Stimulated activated naive B cell treated with anti-CD40 and anti-IgM and Interleukin-4, amounts not matched to agents 10 μg/mL and 1 μg/mL and 100 μg/mL, for 72 hours (primary cell): ENCODE measurements around the gene RBM28.
"Not testable (repeated sequence)": the region's sequence is repeated elsewhere in the genome, so short reads cannot be mapped to it uniquely, and the experiment has no call there.

Source experiments
- ATAC-seq, 2 donors: fragments of 150-1000 bp; cut with Tn5 transposase; replicated peaks; 2 replicates each; pipeline ENCODE4 v1.10.0; 2021; ENCODE audit warnings: moderate library complexity in 1 of 2
- DNase-seq: peaks from one replicate; pipeline ENCODE4 v3.0.0; 2021
- H3K27ac Mint-ChIP-seq: one replicate; pipeline ENCODE4 v1.8.0; 2022; ENCODE audit warnings: mild to moderate bottlenecking, mixed read lengths
- H3K27me3 Mint-ChIP-seq, 2 donors: one replicate each; pipeline ENCODE4 v1.8.0; 2022; ENCODE audit warnings: mixed read lengths in 2 of 2
- H3K36me3 Mint-ChIP-seq, 2 donors: one replicate each; pipeline ENCODE4 v1.8.0; 2022; ENCODE audit warnings: mixed read lengths in 2 of 2, mild to moderate bottlenecking in 1 of 2
- H3K4me1 Mint-ChIP-seq, 2 donors: one replicate each; pipeline ENCODE4 v1.8.0; 2022; ENCODE audit warnings: mixed read lengths in 2 of 2, mild to moderate bottlenecking in 1 of 2
- H3K4me3 Mint-ChIP-seq, 2 donors: one replicate each; pipeline ENCODE4 v1.8.0; 2022; ENCODE audit warnings: mild to moderate bottlenecking in 2 of 2, mixed read lengths in 2 of 2, moderate library complexity in 1 of 2
- H3K9me3 Mint-ChIP-seq, 2 donors: one replicate each; pipeline ENCODE4 v1.8.0; 2022; ENCODE audit warnings: mixed read lengths in 2 of 2, mild to moderate bottlenecking in 1 of 2

RBM28 gene

DNA sequence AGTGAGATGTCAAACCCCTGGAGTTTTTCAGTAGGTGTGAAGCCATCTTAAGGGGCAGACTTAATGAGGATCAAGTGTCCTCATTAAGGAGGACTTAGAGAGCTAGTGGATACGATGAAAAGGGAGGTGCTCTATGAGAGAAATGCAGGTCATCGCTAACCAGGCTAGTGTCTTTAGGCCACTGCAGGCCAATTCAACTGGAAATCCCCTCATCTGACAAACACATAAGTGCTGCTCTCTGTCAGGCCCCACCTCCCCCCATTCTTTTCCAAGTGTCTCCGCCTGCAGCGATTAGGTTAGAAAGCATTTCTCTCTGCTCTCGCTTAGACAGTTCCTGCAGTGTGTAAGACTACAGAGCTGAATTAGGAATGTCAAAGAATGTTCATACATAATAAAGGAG lies 33.7 kb downstream of the RBM28 start:
- no peak overlapping the region for H3K4me3 Mint-ChIP-seq
- ATAC-seq: no peak
- no peaks in the 10 kb centered on the region for H3K27me3 Mint-ChIP-seq
- no peak overlapping the region for H3K27ac Mint-ChIP-seq
- H3K9me3 Mint-ChIP-seq: no peaks in the 10 kb centered on the region
- no peaks in the 10 kb centered on the region for H3K4me1 Mint-ChIP-seq
- DNase-seq: no peak
- H3K36me3 Mint-ChIP-seq: peaks cover 42 to 78% of the 10 kb centered on the region in 2 donors

GRCh38 chr7:128309124-128309523 lies 34.6 kb downstream of the RBM28 start:
- peaks cover 37 to 71% of the 10 kb centered on the region in 2 donors for H3K36me3 Mint-ChIP-seq
- DNase-seq (no peak), ATAC-seq (no peak)
- no peak overlapping the region for H3K27ac Mint-ChIP-seq
- H3K9me3 Mint-ChIP-seq: no peaks in the 10 kb centered on the region
- no peaks in the 10 kb centered on the region for H3K27me3 Mint-ChIP-seq
- no peak overlapping the region for H3K4me3 Mint-ChIP-seq
- no peaks in the 10 kb centered on the region for H3K4me1 Mint-ChIP-seq

GRCh38 chr7:128307061-128307460 lies 36.6 kb downstream of the RBM28 start:
- Mint-ChIP-seq H3K36me3 (peaks cover 38 to 65% of the 10 kb centered on the region in 2 donors), H3K27ac (no peak overlapping the region), H3K4me1 (peaks cover 0 to 7% of the 10 kb centered on the region in 2 donors), H3K4me3 (no peak overlapping the region), H3K27me3 (no peaks in the 10 kb centered on the region), H3K9me3 (no peaks in the 10 kb centered on the region)
- ATAC-seq: no peak
- no peak for DNase-seq

DNA sequence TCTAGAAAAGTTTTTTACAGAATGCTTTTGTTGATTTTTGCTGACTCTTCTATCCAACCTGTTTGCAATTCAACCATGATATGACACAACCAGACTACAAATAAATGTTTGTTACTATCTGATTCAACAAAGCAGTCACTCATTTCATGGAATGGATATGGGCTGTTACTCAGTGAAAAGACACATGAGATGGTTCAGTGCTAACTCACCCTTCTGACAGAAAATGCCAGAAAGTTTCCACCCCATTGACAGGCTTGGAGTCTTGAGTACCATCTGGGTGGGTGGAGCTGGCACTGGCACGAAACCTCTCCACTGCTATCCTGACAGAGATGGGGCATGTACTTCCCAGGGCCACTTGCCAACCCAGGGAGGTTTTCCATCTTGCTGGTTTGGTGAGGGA lies 39.5 kb downstream of the RBM28 start:
- ATAC-seq: no peak
- Mint-ChIP-seq H3K4me3 (no peak overlapping the region), H3K27me3 (no peaks in the 10 kb centered on the region), H3K27ac (no peak overlapping the region), H3K36me3 (peaks cover 41 to 61% of the 10 kb centered on the region in 2 donors), H3K9me3 (no peaks in the 10 kb centered on the region), H3K4me1 (peaks cover 0 to 7% of the 10 kb centered on the region in 2 donors)
- no peak for DNase-seq

DNA sequence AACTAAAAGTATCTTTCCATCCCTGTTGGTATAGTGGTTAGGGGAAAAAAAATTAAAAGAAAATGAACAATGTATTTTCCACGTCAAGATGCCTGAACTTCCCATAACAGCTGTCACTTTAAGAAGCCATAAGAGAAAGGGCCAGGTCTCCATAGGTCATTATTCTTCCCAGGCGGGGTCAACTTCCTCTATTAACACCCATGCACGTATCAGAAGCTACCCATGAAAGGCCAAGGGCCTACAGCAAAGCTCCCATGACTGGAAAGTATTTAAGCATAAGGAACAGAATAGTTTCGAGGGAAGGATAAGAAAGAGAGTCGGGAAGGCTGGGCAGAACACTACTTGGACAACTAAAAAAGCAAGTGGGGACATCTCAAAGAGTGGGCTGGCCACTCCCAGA lies 40.1 kb downstream of the RBM28 start:
- DNase-seq (no peak), ATAC-seq (peak; percentile 42 to 89)
- peaks cover 38 to 57% of the 10 kb centered on the region in 2 donors for H3K36me3 Mint-ChIP-seq
- H3K9me3 Mint-ChIP-seq: no peaks in the 10 kb centered on the region
- no peaks in the 10 kb centered on the region for H3K27me3 Mint-ChIP-seq
- H3K4me1 Mint-ChIP-seq: peaks cover 0 to 7% of the 10 kb centered on the region in 2 donors
- peak overlapping the region in 1 of 2 donors; percentile 57 for H3K4me3 Mint-ChIP-seq
- peak overlapping the region; percentile 14 for H3K27ac Mint-ChIP-seq

DNA sequence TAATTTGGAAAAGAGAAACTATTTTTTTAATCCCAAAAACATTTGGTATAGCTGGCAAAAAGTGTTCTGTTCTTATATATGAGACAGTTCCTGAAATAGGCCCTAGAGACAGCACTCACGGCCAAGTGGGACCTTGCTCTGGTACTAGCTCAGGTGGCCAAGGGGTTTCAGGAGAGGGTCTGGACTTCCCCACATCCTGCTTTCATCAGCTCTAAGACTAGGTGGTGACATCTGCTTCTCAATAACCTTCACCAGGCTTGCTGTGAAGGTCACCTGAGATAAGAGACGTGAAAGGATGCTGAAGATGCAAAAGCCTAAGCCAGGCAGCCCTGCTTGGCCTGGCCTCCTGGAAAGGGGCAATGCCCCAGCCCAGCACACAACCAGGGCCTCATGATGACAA lies 40.6 kb downstream of the RBM28 start:
- peak in 1 of 2 donors; percentile 83 for ATAC-seq
- Mint-ChIP-seq H3K27ac (no peak overlapping the region), H3K4me3 (no peak overlapping the region), H3K36me3 (peaks cover 36 to 54% of the 10 kb centered on the region in 2 donors), H3K27me3 (no peaks in the 10 kb centered on the region), H3K9me3 (peaks cover 0 to 1% of the 10 kb centered on the region in 2 donors), H3K4me1 (peaks cover 1 to 10% of the 10 kb centered on the region in 2 donors)
- no peak for DNase-seq

DNA sequence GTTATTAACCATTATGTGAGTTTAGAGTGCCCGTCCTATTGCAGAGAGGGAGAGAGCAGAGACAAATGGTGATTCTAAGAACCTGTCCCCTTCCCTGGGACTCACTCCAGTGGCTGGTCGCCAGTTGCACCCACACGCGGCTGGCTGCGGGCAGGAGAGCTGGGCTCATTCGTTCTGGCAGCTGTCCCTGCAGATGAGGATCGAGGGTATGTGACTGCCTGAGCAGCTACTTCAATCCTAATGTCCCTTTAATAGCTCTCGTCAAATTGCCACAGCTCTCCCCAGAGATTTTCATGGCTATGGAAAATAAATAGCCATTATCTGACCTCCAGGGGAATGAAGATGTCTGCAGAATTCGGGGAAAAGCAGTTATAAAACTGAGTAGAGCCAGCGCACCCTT lies 41.6 kb downstream of the RBM28 start:
- DNase-seq (no peak), ATAC-seq (no peak)
- no peak overlapping the region for H3K27ac Mint-ChIP-seq
- H3K27me3 Mint-ChIP-seq: no peaks in the 10 kb centered on the region
- peaks cover 36 to 51% of the 10 kb centered on the region in 2 donors for H3K36me3 Mint-ChIP-seq
- no peak overlapping the region for H3K4me3 Mint-ChIP-seq
- peaks cover 0 to 2% of the 10 kb centered on the region in 2 donors for H3K9me3 Mint-ChIP-seq
- peaks cover 2 to 12% of the 10 kb centered on the region in 2 donors for H3K4me1 Mint-ChIP-seq

- peaks cover 2 to 12% of the 10 kb centered on the region in 2 donors for H3K4me1 Mint-ChIP-seq
- no peaks in the 10 kb centered on the region for H3K27me3 Mint-ChIP-seq
- H3K27ac Mint-ChIP-seq: no peak overlapping the region
- H3K4me3 Mint-ChIP-seq: no peak overlapping the region
- H3K9me3 Mint-ChIP-seq: peaks cover 0 to 2% of the 10 kb centered on the region in 2 donors
- DNase-seq (no peak), ATAC-seq (no peak)
- peaks cover 27 to 32% of the 10 kb centered on the region in 2 donors for H3K36me3 Mint-ChIP-seq
These were observed 44.5 kb downstream of the RBM28 start for GRCh38 chr7:128299109-128299607.

DNA sequence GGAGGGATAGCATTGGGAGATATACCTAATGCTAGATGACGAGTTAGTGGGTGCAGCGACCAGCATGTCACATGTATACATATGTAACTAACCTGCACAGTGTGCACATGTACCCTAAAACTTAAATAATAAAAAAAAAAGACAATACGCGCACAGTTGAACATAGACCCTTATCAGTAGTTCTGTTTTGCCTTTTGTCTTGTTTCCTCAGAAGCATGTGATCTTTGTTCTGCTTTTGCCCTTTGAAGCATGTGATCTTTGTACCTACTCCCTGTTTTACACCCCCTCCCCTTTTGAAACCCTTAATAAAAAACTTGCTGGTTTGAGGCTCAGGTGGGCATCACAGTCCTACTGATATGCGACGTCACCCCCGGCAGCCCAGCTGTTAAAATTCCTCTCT lies 45.7 kb downstream of the RBM28 start:
- not testable (repeated sequence) for H3K9me3 Mint-ChIP-seq, ATAC-seq, H3K27me3 Mint-ChIP-seq, H3K4me1 Mint-ChIP-seq, H3K4me3 Mint-ChIP-seq, DNase-seq
- H3K36me3 Mint-ChIP-seq: peaks cover 20 to 29% of the 10 kb centered on the region in 2 donors
- peak overlapping the region; percentile 5 for H3K27ac Mint-ChIP-seq

DNA sequence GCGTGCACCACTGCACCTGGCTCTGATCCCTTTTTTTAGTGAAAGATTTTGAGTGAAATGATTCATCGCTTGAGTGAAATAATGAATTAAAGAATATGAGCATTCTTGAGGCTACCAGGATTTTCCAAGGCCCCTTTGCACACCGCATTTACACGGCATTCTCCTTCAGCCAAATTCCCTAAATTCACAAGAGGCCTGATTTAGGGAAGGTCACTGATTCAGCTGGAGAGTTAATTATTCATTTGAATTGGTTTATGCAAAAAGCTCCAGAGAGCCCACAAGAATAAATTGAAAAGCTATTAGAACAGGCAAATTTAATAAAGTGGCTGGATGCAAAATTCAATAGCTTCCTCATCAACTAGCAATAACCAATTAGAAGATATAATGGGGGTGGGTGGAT lies 56.2 kb downstream of the RBM28 start:
- DNase-seq: no peak
- Mint-ChIP-seq H3K27ac (no peak overlapping the region), H3K9me3 (peaks cover 0 to 3% of the 10 kb centered on the region in 2 donors), H3K27me3 (no peaks in the 10 kb centered on the region), H3K36me3 (peaks cover 27 to 59% of the 10 kb centered on the region in 2 donors), H3K4me1 (no peaks in the 10 kb centered on the region), H3K4me3 (no peak overlapping the region)
- ATAC-seq: no peak

GRCh38 chr7:128284102-128284501 lies 59.6 kb downstream of the RBM28 start:
- ATAC-seq (no peak), DNase-seq (no peak)
- Mint-ChIP-seq H3K4me1 (no peaks in the 10 kb centered on the region), H3K36me3 (peaks cover 36 to 60% of the 10 kb centered on the region in 2 donors), H3K27me3 (no peaks in the 10 kb centered on the region), H3K4me3 (no peak overlapping the region), H3K27ac (no peak overlapping the region), H3K9me3 (peaks cover 14 to 15% of the 10 kb centered on the region in 2 donors)

GRCh38 chr7:128281605-128282380 lies 61.9 kb downstream of the RBM28 start:
- Mint-ChIP-seq H3K4me3 (no peak overlapping the region), H3K27me3 (no peaks in the 10 kb centered on the region), H3K4me1 (no peaks in the 10 kb centered on the region), H3K27ac (no peak overlapping the region), H3K9me3 (peaks cover 15 to 20% of the 10 kb centered on the region in 2 donors), H3K36me3 (peaks cover 43 to 57% of the 10 kb centered on the region in 2 donors)
- no peak for ATAC-seq
- DNase-seq: no peak

GRCh38 chr7:128280451-128280850 lies 63.3 kb downstream of the RBM28 start:
- H3K9me3 Mint-ChIP-seq: peaks cover 15 to 22% of the 10 kb centered on the region in 2 donors
- not testable (repeated sequence) for H3K4me3 Mint-ChIP-seq, H3K4me1 Mint-ChIP-seq

DNA sequence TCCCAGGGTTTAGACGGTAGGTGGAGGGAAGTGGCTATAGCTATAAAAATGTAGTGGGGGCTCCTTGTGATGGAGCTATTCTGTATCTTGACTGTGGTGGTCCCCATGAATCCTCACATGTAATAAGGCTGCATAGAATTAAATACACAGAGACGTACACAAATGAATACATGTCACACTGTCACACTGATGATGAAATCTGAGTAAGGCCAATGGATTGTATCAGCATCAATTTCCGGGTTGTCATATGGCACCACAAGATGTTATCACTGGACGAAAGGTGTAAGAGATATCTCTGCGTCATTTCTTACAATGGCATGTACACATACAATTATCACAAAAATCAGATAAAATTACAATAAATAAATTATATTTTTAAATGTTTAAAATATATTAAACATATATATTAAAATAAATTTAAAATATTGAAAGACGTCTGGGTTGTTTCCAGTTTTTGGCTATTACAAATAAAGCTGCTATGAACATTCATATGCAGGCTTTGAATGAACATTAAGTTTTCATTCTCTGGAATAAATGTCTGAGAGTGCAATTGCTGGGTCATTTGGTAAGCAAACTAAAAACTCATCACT lies 64.5 kb downstream of the RBM28 start:
- no peak for ATAC-seq
- DNase-seq: no peak
- H3K9me3 Mint-ChIP-seq: peaks cover 15 to 23% of the 10 kb centered on the region in 2 donors
- H3K4me1 Mint-ChIP-seq: peaks cover 0 to 2% of the 10 kb centered on the region in 2 donors
- no peak overlapping the region for H3K27ac Mint-ChIP-seq
- H3K4me3 Mint-ChIP-seq: no peak overlapping the region
- H3K36me3 Mint-ChIP-seq: peaks cover 41 to 50% of the 10 kb centered on the region in 2 donors
- H3K27me3 Mint-ChIP-seq: peaks cover 0 to 8% of the 10 kb centered on the region in 2 donors

More at GRCh38 chr7:128280451-128280850, 63.3 kb downstream of the RBM28 start:
- H3K36me3 Mint-ChIP-seq: peaks cover 43 to 53% of the 10 kb centered on the region in 2 donors
- ATAC-seq, H3K27ac Mint-ChIP-seq, DNase-seq, H3K27me3 Mint-ChIP-seq: not testable (repeated sequence)

DNA sequence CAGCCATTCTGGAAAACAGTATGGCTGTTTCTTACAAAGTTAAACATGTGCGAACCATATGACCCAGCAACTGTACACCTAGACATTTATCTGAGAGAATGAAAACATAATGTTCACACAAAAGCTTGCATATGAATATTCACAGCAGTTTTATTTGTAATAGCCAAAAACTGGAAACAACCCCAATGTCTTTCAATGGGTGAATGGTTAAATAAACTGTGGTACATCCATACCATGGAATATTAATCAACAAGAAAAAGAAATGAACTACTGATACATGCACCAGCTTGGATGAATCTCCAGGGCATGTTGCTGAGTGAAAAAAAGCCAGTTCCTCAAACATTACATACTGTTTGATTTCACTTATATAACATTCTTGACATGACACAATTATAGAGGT lies 65.3 kb downstream of the RBM28 start:
- DNase-seq (no peak), ATAC-seq (no peak)
- H3K36me3 Mint-ChIP-seq: peaks cover 40 to 44% of the 10 kb centered on the region in 2 donors
- H3K9me3 Mint-ChIP-seq: peaks cover 15 to 23% of the 10 kb centered on the region in 2 donors
- H3K4me3 Mint-ChIP-seq: no peak overlapping the region
- H3K4me1 Mint-ChIP-seq: peaks cover 0 to 2% of the 10 kb centered on the region in 2 donors
- peaks cover 0 to 8% of the 10 kb centered on the region in 2 donors for H3K27me3 Mint-ChIP-seq
- no peak overlapping the region for H3K27ac Mint-ChIP-seq
